Activated CD4-positive, alpha-beta T cell treated with anti-CD3 and anti-CD28 coated beads, Interleukin-2, amount 50 U/mL, for 16 hours (primary cell): Measurements from ENCODE around the gene TMEM144.
"Not testable (repeated sequence)": the region's sequence is repeated elsewhere in the genome, so short reads cannot be mapped to it uniquely, and the experiment has no call there.

Source experiments
- DNase-seq: peaks from one replicate; pipeline ENCODE4 v3.0.0-alpha.2; 2020

TMEM144 gene

DNA sequence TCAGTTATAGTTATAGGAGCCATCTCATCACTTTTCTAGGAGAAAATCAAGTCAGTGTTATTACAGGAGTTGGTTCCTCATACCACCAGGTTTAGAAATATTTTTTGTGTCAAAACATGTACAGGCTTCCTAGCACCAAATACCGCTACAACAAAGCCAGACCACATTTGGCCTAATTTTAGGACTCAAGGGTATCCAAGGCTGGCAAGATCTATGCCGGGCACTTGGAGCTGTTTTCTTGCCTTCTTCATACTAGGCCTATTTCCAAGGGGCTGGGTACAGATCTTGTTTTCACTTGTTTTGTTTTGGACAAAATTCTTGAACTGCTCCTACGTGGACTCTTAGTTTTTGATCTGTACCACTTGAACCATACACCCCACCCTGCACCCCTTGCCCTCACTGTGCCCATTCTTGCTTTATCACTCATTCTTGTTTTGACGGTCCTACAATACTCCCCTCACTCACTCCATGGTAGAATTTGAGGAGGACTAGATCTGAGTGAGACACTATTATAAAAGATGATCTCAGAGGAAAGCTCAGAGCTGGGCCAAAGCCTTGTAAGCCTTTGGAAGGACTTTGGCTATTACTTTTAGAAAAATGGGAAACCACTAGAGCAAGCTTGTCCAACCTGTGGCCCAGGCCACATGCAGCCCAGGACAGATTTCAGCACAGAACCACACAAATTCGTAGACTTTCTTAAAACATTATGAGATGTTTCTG, 17.7 kb upstream of the TMEM144 start:
- DNase-seq, result no peak

DNA sequence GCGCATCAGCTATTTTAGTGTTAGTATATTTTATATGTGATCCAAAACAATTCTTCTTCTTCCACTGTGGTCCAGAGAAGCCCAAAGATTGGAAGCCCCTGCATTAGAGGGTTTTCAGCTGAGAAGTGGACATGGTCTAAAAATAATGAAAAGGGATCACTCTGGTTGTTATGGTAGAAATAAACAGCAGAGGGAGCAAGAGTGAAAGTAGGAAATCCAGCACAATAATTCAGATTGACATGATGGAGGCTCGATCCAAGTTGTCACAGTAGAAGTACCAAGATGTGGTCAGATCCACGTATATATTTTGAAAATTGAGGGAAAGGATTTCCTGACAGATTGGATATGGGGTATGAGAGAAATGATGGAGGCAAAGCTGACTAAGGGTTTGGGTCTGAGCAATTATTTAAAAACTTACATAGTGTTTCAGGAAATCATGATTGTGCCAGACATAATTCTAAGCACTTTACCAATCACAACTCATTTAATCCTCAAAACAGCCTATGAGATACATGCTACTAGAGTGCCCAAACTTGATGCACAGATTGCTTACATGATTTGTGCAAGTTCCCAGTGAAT, 17.0 kb upstream of the TMEM144 start:
- DNase-seq, result peak; percentile 24

DNA sequence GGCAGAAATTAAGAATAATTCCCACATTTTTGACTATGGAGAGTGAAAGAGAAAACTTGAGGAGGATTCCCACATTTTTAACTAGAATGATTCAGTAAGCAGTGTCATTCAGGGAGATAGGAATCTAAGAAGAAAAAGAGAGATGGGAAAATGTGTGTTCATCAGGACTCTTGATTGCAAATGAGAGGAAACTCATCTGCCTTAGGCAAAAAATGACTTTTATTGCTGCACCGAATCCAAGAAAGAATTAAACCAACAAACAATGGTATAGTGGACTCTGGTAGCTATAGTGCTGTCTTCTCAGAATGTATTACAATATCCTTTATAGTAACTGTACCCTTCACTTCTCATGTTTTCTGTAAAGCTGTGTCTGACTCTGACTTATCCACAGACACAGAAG, 15.0 kb upstream of the TMEM144 start:
- no peak for DNase-seq

DNA sequence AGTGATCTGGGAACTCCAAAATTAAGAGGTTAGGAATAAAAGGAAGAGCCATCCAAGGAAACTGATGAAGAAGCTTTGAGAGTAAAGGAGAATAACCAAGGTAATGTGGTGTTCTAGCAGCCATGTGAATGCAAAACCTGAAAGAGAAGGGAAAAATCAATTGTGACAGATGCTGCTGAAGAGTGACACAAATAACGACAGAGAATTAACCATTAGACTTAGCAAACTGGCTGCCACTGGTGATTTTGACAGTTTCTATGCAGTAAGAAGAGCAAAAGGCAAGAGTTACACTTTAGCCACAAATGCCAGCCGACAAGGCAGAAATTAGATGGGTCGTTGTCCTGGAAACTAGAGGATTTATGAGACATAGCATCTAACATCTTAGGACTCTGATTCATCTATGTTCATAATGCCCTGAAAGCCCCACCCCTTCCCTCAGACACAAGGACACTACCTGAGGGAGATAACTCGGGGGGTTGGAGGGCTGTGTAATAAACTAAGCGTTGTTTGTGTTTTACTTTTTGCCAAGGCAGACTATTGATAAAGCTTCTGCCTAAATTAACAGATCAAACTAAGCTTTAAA, 13.0 kb upstream of the TMEM144 start:
- no peak for DNase-seq

DNA sequence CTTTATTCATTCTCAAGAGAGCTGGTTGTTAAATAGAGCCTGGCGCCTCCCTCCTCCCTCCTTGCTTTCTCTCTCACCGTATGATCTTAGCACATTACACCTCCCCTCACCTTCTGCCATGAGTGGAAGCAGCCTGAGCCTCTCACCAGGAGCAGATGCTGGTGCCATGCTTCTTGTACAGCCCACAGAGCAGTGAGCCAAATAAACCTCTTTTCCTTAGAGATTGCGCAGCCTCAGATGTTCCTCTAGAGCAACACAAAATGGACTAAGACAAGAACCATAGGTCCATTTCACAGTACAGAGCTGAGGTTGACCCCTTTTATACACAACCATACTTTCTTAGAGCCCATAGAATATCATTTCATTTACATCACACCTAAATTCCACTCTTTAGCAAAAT, 10.1 kb upstream of the TMEM144 start:
- DNase-seq, result no peak

DNA sequence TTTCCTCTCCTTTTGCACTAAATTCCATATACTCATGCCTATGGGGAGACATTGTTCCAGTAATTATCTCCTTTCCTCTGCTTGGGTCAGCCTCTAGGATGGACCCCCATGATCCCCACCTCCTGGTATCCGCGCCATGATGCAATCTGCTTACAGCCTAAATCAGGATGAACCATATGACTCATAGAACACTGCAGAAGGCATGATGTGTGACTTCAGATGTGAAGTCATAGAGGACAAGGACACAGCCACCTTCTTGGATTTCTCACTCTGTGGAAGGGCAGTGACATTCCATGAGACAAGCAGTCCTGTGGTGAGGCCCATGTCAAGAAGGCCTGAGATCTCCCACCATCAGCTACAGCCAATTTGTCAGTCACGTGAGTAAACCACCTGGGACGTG, 9.0 kb upstream of the TMEM144 start:
- DNase-seq, result no peak

DNA sequence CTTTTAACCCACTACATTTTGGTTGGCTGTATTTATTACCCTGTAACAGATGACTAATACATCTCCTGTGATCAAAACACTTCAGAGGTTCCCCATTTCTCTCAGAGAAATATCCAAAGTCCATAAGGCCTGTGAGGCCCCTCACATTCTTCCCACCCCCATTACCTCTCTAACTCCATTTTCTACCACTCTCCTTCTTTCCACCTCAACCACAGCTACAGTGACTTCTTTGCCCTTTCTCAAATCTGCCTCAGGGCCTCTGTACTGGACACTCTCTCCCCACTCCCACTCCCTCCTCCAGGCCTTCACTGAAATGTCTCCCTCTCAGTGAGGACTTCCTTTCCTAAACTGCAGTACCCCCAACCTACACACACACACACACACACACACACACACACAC, 8.4 kb upstream of the TMEM144 start:
- no peak for DNase-seq

DNA sequence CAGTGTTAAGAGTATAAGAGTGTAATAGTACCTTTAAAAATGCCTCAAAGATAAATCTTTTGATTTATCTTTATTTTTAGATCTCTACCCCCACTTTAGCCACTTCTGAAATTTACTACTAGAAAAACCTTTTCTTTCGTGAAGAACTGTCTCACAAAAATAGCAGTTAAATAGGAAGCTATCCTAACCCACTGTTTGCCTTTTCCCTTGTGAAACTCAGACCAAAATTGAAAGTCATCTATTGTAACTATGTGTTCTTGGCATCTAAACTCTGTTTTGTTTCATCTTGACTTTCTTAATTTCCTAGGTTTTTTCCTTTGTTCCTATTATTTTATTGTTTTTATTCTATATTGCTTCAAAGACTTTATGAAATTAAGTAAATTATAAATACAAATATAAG, 7.8 kb upstream of the TMEM144 start:
- no peak for DNase-seq

DNA sequence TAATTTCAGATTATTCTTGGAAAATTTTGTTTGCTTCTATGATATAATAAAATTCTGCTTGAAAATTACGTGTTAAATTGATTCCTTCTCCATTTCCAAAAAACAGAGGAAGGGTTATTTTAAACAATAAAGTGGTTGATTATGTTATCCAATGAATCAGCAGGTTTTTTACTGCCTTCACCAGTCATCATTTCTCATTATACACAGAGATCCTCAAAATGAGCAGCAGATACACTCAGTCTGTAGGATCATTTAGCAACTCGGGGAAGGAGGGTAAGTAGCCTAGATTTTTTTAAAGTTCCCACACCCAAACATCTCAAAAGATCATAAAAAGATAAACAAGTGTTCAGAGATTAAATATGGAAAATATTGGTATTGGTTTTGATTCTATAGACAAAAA, 6.8 kb upstream of the TMEM144 start:
- DNase-seq, result no peak

DNA sequence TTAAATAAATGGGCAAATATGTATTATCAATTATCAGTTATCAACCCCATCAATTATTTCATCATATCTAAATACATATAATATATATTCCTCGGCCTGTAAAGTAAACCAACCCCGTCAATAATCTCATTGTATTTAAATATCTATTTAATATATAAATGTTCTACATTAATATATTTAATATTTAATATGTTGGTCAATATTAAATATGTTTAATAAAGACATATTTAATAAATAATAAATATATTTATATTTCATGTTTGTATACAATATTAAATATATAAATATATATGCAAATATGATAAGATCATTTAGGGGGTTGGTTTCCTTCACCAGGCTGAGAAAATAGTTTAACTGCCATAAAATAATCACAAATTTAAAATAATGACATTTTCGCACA, 6.4 kb upstream of the TMEM144 start:
- no peak for DNase-seq

DNA sequence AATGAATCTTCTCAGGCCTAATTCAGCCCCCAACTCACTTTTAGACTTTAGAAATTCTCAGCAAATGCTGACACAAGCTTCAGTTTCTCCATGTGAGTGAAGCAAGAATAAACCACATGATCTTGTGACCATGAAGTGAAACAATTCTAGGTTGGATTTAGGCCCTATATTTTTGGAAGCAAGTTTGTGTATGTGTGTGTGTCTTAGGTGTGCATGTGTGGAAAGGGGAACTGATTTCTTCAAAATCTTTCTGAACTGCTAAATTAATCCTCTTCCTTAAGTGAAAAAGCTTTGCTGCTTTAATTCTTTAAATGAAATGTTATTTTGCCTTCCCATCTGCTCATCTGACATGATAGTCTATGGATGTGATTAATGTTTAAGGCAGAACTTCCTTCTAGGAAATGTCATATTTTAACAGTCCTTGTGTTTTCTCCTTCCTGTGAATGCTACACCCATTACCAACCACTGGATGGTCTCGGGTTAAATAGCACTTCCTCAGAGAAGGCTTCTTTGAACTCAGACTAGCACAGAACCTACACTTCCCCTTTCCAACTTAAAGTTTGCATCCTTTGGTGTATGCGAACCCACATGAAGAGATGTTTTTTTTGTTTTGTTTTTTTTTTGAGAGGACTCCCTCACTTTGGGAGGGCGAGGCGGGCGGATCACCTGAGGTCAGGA, 1.2 kb upstream of the TMEM144 start:
- DNase-seq, result no peak

DNA sequence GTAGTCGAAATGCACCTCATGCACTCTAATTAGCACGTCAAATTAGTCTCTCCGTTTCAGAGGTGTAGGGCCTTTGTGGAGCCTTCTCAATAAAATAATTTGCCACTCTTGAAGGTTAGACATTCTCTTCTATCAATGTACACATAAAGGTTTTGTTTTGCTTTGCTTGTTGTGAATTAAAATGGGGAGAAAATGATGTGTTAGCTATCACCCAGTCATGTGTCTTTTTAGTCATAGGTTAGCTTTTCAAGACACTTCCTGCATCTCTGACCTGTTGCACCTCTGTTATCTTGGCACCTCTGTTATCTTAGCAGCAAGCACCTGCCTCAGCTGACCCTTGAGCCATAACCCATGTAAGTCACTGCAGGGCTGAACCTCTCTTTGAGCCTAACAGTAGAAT, 936 bp downstream of the TMEM144 start:
- no peak for DNase-seq

DNA sequence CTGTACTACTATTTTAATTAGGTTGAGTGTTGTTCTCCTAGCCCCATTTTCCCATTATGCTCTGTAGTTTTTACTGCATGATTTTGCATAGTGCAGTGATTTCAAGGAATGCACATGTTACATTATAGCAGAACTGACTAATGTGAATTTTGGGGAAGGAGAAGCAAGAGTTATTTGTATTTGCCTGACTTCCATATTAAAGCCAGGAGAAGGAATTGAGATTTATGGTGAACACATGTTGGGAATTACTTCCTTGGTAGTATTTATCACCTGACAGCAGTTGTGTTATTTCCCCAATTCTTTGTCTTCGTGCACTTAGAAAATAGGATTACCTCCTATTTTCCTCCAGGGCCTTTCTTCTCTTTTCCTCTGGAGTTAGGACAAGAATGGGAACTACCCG, 3.2 kb downstream of the TMEM144 start:
- DNase-seq, result no peak

DNA sequence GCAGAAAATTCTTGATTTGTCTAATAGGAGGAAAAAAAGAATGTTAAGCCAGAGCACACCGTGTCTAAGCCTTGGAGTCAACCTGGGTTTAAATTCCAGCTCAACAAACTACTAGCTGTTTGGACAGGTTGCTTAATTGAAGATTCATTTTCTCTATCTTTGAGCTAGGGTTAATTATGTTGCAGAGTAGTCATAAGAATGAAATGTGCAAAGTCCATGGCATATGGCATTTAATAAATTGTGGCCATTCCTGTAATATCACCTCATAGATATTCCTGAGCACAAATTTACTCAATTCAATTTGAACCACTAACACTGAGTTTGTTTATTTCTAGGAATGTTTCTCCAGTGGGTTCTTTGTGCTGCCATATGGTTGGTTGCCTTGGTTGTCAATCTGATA, 4.6 kb downstream of the TMEM144 start:
- no peak for DNase-seq

DNA sequence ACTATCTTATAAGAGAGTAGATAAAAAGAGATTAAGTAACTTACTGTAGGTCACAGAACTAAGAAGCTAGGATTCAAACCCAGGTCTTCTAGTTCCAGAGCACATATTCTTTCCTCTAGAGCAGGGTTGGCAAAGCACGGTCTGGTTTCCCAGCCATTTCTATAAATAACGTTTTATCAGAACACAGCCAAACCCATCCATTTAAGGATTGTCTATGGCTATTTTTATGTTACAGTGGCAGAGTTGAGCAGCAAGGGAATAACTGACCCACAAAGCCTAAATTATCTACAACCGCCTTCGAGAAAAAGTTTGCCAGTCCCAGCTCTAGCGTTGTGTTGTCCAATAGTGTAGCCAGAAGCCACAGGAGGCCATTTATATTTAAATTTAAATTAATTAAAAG, 7.5 kb downstream of the TMEM144 start:
- no peak for DNase-seq

DNA sequence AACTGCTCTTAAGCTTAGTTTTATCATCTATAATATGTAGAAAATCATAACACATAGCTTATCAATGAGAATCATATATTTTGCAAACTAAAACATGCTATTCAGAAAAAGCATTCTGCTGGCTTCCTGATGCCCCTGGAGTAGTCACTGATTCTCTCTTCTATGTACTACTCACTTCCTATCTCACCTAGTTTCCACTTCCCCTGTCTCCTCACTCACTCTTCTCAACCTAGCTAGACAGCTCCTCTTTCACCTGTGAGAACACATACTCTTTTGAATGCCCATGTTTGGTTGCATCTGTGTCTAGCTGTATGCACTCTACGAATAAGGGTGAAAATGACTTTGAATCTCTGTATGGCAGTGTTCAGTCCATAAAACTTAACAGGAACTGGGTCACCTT, 9.3 kb downstream of the TMEM144 start:
- no peak for DNase-seq

DNA sequence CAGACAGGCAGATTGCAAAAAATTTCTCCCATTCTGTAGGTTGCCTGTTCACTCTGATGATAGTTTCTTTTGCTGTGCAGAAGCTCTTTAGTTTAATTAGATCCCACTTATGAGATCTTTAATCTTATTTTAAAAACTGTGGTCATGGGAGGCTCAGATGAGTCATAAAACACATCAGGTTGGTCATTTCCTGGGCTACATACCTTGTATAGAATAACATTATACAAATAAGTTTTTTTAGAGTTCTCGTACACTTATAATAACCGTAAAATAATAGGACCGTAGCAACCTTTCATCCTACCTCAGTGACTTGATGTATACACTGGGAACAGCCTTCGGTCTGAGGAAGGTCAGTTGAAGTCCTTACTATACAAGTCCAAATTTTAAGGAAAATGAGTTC, 14.0 kb downstream of the TMEM144 start:
- not testable (repeated sequence) for DNase-seq

DNA sequence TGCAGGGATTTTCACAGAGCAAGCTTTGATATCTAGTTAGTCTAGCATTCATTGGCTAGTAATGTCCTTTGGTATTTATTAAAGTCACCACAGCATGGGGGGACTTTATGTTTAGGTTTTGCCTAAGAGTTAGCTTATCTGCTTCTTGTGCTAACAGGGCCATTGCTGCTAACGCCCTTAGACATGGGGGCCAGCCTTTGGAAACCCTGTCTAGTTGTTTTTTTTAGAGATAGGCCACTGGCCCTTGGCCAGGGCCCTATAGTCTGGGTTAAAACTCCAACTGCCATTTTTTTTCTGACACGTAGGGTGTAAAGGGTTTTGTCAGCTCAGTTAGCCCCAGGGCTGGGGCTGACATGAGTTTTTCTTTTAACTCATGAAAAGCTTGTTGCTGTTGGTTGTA, 14.7 kb downstream of the TMEM144 start:
- not testable (repeated sequence) for DNase-seq

DNA sequence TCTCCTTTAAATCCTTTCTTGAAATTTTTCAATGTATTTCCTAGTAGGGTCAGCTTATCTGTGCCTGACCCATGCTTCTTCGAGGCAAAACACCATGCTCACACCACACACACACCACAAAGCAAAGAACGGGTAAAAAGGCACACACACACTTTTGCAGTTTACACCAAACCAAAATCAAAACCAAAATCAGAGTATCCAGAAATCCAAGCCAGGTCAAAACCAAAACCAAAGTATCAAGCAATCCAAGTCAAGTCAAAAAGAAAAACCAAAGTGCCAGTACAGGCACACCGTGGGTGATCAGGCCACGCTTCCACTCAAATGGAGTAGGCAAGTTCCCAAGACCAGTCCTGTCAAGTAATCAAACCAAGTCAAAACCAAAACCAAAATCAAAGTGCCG, 17.6 kb downstream of the TMEM144 start:
- DNase-seq, result not testable (repeated sequence)

DNA sequence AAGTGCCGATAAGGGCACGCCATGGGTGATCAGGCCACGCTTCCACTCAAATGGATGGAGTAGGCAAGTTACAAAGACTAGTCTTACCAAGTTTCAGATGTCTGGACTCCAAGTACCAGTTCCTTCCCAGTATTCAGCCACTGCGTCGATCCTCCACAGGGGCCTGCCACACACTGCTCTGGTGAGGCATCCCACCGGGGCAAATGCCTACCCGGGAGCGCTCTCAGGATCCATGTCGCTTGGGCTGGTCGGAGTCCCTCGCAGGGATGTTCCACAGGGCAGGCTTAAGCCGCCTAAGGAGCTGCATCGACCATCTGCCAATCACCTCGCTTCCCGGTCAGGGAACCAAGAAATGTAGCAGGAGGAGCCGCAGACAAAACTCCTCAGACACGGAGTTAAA, 18.1 kb downstream of the TMEM144 start:
- DNase-seq, result not testable (repeated sequence)

DNA sequence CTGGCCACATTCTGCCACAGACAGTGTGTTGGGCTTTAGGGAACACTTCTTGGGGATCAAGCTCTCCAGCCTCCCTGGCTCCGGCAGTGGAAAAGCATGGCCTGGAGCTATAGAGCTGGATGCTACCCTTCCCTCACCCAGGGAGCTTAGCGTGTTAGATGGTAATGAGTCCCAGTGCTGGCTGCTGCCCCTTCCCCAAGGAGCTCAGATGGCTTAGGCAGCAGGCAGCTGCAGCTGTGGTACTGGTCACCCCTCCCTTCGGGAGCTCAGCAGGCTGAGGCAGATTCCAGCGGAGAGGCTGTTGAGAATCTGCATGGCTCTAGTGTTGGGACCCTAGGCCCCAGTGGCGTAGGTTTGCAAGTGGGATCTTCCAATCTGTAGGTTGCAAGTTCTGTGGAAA, 19.5 kb downstream of the TMEM144 start:
- no peak for DNase-seq

DNA sequence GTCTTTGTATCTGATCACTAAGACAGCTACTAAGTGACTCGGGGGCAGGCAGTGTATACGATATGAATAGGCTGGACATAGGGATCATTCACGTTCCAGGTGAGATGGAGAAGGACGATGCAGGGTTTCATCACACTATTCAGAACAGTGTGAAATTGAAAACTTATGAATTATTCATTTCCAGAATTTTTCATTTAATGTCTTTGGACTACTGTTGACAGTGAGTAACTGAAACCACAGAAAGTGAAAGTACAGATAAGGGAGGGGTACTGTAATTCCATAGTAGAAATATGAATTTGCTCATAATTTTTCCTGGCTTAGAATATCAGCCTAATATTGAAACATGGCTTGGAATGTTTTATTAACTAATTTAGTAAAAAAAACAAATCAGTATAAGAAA, 24.4 kb downstream of the TMEM144 start:
- no peak for DNase-seq

DNA sequence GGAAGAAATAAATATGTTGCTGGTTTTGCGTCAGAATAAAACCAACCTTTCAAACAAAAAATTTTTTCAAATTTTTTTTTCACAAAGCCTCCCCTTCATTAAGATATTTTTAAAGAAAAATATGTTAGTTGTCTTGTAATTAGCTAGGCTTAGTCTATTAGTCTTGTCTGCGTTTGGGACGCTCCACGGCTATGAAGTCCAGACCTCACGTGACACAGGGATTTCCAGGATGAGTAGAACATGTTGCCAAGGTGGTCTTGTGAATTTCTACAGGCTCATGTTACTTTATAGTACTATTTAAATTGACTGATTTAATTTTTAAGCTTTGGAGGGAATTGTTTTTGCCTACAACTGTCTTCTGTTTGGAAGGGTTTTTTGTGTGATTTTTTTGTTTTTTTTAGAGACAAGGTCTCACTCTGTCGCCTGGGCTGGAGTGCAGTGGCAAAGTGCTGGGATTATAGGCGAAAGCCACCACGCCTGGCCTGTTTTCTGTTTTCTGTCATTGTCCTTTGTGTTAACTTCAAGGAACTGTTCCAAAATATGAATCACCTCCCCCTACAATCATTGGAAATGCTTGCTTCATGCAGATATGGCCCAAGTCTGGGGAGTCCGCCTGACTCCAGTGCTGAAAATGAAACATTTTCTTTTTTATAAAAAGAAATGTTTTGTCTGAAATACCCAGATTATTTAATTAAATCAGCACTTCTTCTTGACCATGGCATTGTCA, 26.2 kb downstream of the TMEM144 start:
- DNase-seq, result no peak

DNA sequence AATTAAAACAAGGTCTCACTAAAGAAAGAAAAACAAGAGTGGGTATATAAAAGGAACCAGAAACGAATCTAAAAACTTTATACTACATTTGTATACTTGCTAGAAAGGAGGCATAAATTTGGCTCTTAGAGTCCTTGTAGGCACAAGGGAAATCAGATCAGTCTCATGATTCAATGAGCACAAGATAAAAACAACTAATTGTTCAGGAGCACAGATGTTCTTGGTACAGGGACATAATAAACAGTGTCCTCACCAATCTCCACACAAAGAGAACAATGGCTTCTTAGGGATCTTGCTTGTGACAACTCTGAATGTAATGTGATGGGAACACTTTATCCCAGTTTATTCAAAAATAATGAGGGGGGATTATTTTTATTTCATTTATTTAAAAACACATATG, 28.3 kb downstream of the TMEM144 start:
- no peak for DNase-seq
